Measurements from ENCODE around the gene KCNB1.

The KCNB1 gene

GRCh38 chr20:49471397-49471796 lies 11.1 kb downstream of the KCNB1 start:
- FAIRE-seq (no peak), DNase-seq (ENCODE audit: low spot score) (no peak)

- FAIRE-seq, result no peak
- DNase-seq (ENCODE audit: low spot score), result no peak
These were observed 11.5 kb downstream of the KCNB1 start for GRCh38 chr20:49470922-49471321.

DNA sequence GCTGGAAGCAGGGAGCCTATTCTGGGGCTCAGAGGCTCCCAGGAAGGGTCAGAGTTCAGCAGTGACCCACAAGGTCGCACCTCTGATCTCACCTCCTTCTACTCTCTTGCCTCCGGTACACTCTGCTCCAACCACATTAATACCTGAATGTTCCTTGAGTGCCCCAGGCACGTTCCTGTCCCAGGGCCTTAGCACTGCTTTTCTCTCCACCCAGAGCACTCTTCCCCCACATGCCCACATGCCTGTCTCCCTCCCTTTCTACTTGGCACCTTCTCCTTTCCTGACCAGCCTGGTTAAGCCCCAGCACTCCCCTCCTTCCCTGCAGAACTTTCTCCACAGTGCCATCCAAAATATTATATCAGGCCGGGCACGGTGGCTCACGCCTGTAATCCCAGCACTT lies 13.4 kb downstream of the KCNB1 start:
- no peak for FAIRE-seq

DNA sequence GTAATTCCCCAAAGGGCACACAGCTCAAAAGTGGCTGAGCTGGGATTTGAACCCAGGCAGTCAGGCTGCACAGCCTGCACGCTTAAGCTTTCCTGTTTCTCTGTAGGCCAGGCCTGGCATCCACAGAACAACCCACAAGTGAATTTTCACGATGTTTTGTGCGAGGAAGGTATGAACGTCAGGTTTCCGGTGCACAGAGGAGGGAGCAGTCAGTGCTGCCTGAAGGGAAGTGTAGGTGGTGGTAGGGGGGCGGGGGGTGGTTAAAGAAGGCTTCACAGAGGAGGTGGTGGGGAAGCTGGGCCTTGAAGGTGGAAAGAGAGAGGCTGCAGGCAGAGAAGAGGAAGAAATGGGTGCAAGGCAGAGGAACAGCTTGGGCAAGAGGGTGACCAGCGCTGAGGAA lies 14.1 kb downstream of the KCNB1 start:
- DNase-seq (ENCODE audit: low spot score) (no peak), FAIRE-seq (no peak)

More for the DNA sequence above, 13.4 kb downstream of the KCNB1 start:
- DNase-seq (ENCODE audit: low spot score), result no peak

- no peak for FAIRE-seq
These were observed 16.2 kb downstream of the KCNB1 start for GRCh38 chr20:49466114-49466912.

DNA sequence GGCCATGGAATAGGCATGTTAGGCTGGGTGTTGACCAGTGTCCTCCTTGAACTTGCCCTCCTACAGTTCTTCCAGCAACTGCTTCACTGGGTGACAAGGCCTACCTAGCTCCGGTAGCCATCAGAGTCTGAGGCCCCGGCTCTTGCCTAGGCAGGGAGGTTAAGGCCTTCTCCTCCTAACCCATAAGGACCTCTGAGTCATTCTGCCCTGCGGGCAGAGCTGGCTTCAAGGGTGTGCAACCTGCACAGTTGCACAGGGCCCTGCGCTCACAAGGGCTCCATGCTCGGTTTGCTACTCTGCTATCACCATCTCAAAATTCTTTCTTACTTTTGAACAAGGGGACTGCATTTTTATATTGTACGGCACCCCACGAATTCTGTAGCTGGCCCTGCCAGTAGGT lies 17.9 kb downstream of the KCNB1 start:
- no peak for DNase-seq (ENCODE audit: low spot score)
- no peak for FAIRE-seq

More at GRCh38 chr20:49466114-49466912, 16.2 kb downstream of the KCNB1 start:
- DNase-seq (ENCODE audit: low spot score), result no peak

DNA sequence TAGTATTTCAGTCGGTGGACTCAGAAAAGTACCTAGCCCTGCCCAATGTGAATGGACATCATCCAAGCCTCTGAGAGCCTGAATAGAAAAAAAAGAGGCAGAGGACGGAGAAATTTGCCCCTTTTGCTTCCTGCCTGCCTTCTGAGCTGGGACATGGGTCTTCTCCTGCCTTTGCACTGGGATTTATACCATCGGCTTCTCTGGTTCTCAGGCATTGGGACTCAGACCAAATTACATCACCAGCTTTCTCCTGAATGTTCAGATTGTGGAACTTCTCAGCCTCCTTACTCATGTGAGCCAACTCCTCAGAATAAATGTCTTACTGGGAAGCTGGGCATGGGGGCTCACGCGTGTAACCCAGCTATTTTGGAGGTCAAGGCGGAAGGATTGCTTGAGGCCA lies 19.8 kb downstream of the KCNB1 start:
- DNase-seq (ENCODE audit: low spot score) (no peak), FAIRE-seq (no peak)

- DNase-seq (ENCODE audit: low spot score) (no peak), FAIRE-seq (no peak)
These were observed 20.4 kb downstream of the KCNB1 start for GRCh38 chr20:49461894-49462620.

GRCh38 chr20:49460916-49461315 lies 21.6 kb downstream of the KCNB1 start:
- FAIRE-seq, result peak; percentile 99
- peak; percentile 95 for DNase-seq (ENCODE audit: low spot score)

DNA sequence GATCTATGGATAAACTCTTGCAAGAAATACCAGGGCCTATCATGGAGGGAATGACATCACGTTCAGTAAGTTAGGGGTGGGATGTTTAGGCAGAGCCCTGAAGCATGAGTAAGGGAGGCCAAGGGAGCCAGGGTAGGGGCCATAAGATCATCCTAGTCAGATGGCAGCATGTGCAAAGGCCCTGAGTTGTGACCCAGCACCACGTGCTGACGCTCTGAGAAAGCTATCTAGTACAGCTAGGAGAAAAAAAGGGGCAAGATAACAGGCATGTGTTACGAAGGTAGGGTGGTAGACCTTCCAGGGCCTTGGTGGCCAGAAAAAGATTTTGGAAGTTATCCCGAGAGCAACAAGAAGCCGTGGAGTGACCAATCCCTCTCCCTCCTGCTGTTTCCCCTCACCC lies 22.3 kb downstream of the KCNB1 start:
- FAIRE-seq (no peak), DNase-seq (ENCODE audit: low spot score) (no peak)

DNA sequence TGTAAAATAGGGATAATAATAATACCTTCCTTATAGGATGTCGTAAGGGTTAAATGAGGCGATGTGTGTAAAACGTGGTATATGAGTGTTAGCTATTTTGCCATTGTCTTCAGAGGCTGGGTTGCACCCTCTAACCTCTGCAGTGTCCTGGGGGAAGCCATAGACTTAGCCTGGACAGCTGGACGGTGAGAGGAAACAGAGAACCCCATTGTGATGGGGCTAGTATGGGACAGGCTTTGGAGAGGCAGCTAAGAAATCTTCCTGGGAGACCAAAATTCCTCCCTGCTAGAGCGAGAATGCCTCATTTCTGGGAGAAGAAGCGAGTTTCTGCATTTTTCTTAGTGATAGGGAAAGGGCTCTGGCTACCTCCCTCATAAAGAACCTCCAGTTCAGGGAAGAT lies 22.8 kb downstream of the KCNB1 start:
- DNase-seq (ENCODE audit: low spot score) (no peak), FAIRE-seq (no peak)

- FAIRE-seq (no peak), DNase-seq (ENCODE audit: low spot score) (no peak)
These were observed 25.0 kb downstream of the KCNB1 start for GRCh38 chr20:49457444-49457843.

- DNase-seq (ENCODE audit: low spot score), result no peak
- no peak for FAIRE-seq
These were observed 25.8 kb downstream of the KCNB1 start for GRCh38 chr20:49456646-49457045.

DNA sequence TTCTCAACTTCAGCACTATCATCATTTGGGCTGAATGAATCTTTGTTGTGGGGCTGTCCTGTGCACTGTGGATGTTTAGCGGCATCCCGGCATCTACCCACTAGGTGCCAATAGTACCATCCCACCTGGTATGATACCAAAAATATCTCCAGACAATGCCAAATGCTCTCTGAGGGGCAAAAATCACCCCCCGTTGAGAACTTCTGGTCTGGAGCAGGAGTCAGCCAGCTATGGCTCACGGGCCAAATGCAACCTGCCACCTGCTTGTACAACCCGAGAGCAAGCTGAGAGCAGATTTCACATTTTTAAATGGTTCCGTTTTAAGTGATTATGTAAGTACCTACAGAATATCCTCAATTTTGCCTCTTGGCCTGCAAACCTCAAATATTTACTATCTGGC lies 26.8 kb downstream of the KCNB1 start:
- no peak for DNase-seq (ENCODE audit: low spot score)
- no peak for FAIRE-seq

DNA sequence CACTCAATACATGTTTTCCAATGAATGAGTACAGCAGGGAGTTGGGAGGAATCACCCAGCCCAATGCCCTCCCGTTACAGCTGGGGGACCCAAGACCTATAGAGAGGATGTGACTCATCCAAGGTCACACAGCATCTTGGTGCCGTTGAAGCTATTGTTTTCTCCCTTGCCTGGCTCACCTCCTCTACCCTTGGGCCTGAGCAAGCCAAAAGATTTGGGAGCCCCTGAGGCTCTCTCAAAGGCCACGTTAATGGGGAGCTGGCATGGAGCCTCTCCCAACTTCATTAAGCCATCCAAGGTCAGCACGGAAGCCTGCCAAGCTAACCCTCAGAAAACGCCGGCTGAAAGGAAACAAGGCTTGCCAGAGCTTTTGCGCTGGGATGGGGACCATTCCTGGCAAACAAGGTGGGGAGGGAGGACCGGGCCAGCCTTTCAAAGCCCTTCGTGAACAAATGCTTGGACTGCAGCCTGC lies 30.4 kb downstream of the KCNB1 start:
- DNase-seq (ENCODE audit: low spot score) (peak; percentile 13), FAIRE-seq (no peak)

DNA sequence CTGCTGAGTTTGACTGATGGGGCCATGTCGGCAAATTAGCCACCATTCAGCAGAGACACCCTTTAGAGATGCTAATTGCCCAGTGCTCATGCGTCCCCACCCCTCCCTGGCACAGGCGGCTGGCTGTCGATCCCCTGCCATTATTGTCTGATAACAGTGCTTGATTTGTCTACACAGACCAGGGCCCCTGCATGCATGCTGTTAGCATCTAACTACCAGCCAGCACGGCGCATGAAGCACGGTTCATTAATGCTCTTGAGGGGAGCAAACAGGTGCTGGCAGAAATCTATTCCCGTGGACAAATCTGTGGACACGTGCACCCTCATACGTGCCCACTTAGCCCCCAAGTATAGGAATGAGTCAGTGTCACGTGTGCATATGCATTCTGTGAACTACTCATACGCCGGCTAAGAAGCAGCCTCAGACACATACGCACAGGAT lies 32.2 kb downstream of the KCNB1 start:
- FAIRE-seq (no peak), DNase-seq (ENCODE audit: low spot score) (no peak)

- FAIRE-seq (no peak), DNase-seq (ENCODE audit: low spot score) (no peak)
These were observed 33.6 kb downstream of the KCNB1 start for GRCh38 chr20:49448917-49449316.

- no peak for DNase-seq (ENCODE audit: low spot score)
- FAIRE-seq, result no peak
These were observed 34.3 kb downstream of the KCNB1 start for GRCh38 chr20:49447946-49448809.

DNA sequence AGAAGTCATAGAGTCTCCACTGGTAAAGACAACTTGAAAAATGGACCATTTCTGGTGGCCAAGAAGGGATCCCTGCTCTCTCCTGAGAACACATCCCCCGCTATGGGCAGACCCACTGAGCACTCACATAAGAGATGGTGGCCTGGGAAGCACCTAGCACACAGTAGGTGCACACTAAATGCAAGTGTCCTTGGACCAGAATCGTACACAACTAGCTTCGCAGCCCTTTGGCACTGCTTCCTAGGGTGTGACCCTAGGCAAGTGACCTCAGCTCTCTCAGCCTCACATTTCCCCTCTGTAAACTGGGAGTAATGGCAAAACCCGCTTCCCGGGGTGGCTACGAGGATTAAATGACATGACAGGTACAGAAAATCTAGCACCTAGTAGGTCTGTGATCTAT lies 35.1 kb downstream of the KCNB1 start:
- DNase-seq (ENCODE audit: low spot score) (no peak), FAIRE-seq (no peak)

- FAIRE-seq (no peak), DNase-seq (ENCODE audit: low spot score) (no peak)
These were observed 35.7 kb downstream of the KCNB1 start for GRCh38 chr20:49446808-49447207.

DNA sequence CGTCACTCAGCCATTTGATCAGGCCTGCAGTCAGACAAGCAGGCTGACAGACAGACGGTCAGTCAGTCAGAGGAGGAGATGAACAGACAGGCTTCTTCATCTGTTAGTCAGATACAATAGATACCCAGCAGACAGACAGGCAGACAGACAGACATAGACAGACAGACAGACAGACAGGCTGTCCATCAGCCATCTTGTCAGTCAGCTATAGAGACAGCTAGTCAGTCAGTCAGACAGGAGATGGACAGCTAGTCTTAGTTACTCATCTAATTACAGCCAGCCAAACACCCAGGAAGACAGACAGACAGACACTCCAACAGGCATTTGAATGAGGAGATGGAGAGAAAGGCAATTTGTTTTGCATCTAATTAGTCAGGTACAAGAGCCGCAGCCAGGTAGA lies 36.4 kb downstream of the KCNB1 start:
- no peak for DNase-seq (ENCODE audit: low spot score)

DNA sequence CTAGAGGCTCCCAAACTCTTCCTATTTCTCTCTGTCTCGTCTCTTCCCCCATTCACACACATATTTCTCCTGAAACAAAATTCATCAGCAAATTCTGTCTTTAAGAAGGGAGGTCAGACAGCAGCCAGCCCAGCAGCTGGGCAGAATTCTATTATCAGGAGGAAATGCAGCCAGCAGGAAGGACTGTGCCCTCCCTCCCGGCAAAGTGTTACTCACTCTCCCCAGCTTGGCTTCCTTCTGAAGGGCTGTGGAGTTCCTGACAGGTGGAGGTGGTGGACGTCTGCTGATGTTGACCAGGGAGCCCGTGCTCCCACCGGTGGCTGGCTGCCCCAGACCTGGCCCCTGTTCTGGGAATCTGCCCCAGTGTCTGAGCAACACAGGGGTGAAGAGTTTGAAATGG lies 37.3 kb downstream of the KCNB1 start:
- DNase-seq (ENCODE audit: low spot score) (no peak), FAIRE-seq (no peak)

More for the DNA sequence above, 36.4 kb downstream of the KCNB1 start:
- no peak for FAIRE-seq
